Measurements from ENCODE around the gene MLLT1. TPM values are rescaled to one million over a fixed set of nuclear protein-coding genes. Genes with fewer than 3 reads are reported as not detected.

Gene MLLT1
- total RNA-seq, 1 donor from 2014 or later: 25.5 TPM

DNA sequence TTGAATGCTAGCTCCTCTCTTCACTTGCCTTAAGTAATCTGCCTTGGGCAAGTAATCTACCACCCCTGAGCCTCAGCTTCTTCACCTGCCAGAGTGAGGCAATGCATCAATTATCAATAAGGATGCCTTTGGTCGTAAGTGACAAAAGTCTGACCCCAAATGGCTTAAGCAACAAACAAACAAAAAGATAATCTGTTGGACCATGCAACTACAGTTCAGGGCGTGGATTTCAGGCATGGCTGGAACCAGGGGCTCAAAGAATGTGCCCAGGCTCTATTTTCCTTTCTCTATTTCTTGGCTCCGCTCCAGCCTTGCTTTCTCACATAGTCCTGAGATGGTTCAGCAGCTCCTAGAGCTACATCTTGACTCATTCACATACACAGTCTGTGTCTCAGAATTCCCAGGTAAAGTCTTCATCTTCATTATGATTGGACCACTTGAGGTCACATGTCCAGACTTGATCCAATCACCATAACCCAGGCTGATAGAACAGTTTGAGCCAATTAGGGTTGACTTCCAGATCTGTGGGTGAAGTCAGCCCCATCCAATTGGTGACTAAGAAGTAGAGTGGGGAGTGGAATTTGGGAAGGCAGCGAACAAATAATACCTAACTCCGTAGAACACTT is 114.8 kb downstream of the MLLT1 start:
- Histone ChIP-seq H3K27me3 (no peaks in the 10 kb centered on the region), H3K9me3 (no peaks in the 10 kb centered on the region), H3K27ac (no peak overlapping the region), H3K36me3 (no peaks in the 10 kb centered on the region), H3K4me3 (no peak overlapping the region), H3K4me1 (no peaks in the 10 kb centered on the region)
- no peak for TF ChIP-seq POLR2A (IDR thresholded peaks at IDR 0.05)
- intact Hi-C loops (cut with DNase I): no loop called here
- no peak for DNase-seq (ENCODE audit: extremely low spot score in 2 of 2)

DNA sequence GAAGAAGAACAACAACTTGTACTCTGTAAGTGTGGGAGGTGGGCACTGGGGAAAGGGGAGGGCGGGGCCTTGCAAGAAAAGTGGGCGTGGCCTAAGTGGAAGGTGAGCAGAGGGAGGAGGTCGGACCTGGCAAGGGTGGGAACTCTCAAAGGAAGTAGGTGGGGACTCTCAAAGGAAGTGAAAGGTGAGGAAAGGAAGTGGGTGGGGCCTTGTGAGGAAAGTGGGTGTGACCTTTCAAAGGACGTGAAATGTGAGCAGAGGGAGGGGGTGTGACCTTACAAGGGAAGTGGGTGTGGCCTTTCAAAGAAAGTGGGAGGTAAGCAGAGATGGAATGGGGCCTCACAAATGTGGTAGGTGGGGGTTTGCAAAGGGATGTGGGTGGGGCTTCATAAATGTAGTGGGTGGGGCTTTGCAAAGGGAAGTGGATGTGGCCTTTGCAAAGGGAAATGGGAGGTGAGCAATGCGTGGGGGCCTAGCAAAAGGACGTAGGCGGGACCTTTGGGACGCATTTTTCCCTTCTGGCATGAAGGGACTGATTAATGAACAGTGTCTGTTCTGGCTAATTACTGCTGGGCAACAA is 118.4 kb downstream of the MLLT1 start:
- Histone ChIP-seq H3K27ac (no peak overlapping the region), H3K36me3 (no peaks in the 10 kb centered on the region), H3K4me3 (no peak overlapping the region), H3K4me1 (no peaks in the 10 kb centered on the region), H3K27me3 (no peaks in the 10 kb centered on the region), H3K9me3 (no peaks in the 10 kb centered on the region)
- intact Hi-C loops (cut with DNase I): no loop called here
- TF ChIP-seq, protein P1, sequence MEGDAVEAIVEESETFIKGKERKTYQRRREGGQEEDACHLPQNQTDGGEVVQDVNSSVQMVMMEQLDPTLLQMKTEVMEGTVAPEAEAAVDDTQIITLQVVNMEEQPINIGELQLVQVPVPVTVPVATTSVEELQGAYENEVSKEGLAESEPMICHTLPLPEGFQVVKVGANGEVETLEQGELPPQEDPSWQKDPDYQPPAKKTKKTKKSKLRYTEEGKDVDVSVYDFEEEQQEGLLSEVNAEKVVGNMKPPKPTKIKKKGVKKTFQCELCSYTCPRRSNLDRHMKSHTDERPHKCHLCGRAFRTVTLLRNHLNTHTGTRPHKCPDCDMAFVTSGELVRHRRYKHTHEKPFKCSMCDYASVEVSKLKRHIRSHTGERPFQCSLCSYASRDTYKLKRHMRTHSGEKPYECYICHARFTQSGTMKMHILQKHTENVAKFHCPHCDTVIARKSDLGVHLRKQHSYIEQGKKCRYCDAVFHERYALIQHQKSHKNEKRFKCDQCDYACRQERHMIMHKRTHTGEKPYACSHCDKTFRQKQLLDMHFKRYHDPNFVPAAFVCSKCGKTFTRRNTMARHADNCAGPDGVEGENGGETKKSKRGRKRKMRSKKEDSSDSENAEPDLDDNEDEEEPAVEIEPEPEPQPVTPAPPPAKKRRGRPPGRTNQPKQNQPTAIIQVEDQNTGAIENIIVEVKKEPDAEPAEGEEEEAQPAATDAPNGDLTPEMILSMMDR (IDR thresholded peaks at IDR 0.05): no peak
- TF ChIP-seq POLR2AphosphoS5 (IDR thresholded peaks at IDR 0.05; ENCODE audit: insufficient read depth in 1 of 2, low read depth in 1 of 2): no peak
- no peak for TF ChIP-seq POLR2A (IDR thresholded peaks at IDR 0.05)
- no peak for DNase-seq (ENCODE audit: extremely low spot score in 2 of 2)

Small RNA genes within 50 kb of the gene (small RNA-seq; reads per million reads assigned to genes)
- not detected for gene AC011471.1

Other genes with a start within 250 kb of the MLLT1 start
- gene RFX2, start 169.5 kb downstream of the MLLT1 start, total RNA-seq: 12.0 TPM
- gene ACSBG2, start 144.3 kb downstream of the MLLT1 start, total RNA-seq: not detected
- not detected for gene ACER1, start 53.6 kb upstream of the MLLT1 start, total RNA-seq
- gene CLPP, start 81.6 kb upstream of the MLLT1 start, total RNA-seq: 85.9 TPM
- gene ALKBH7, start 92.8 kb upstream of the MLLT1 start, total RNA-seq: 77.1 TPM
- gene PSPN, start 96.0 kb upstream of the MLLT1 start, total RNA-seq: 0.25 TPM
- 52.8 TPM for gene GTF2F1, start 113.2 kb upstream of the MLLT1 start, total RNA-seq
- gene KHSRP, start 144.8 kb upstream of the MLLT1 start, total RNA-seq: 102 TPM
- not detected for gene SLC25A41, start 153.8 kb upstream of the MLLT1 start, total RNA-seq
- gene SLC25A23, start 179.8 kb upstream of the MLLT1 start, total RNA-seq: 27.5 TPM
- gene CRB3, start 184.3 kb upstream of the MLLT1 start, total RNA-seq: 4.9 TPM
- gene DENND1C, start 201.8 kb upstream of the MLLT1 start, total RNA-seq: 2.9 TPM
- gene TUBB4A, start 222.3 kb upstream of the MLLT1 start, total RNA-seq: 5.6 TPM

Data from vagina (tissue), 2 donors.